Thyroid gland (tissue), 4 donors: ENCODE results near the gene VENTX.

ENCODE experiments used
- CTCF ChIP-seq, 6 experiments: fragments of 200-600 bp in 3 of 6; fragments of 450-650 bp in 3 of 6; sonication (generic) in 3 of 6; IDR thresholded peaks; one replicate each; pipeline ENCODE4 v1.5.1; 2016 to 2019; ENCODE audit warnings: antibody characterized with exemption in 6 of 6, mild to moderate bottlenecking in 2 of 6, inconsistent platforms in 1 of 6, moderate library complexity in 1 of 6
- POLR2A ChIP-seq, 2 donors: fragments of 450-650 bp; IDR thresholded peaks; one replicate each; pipeline ENCODE4 v1.6.1; 2017; ENCODE audit warnings: antibody characterized with exemption in 2 of 2, mild to moderate bottlenecking in 2 of 2, moderate library complexity in 1 of 2

GRCh38 chr10:133247681-133248333 lies 10.2 kb downstream of the VENTX start:
- TF ChIP-seq CTCF (IDR thresholded peaks at IDR 0.05) (no peak), POLR2A (IDR thresholded peaks at IDR 0.05) (no peak)
